Psoas muscle (tissue), 8 donors: Measurements from ENCODE around the gene EPHA4. TPM values are rescaled to one million over a fixed set of nuclear protein-coding genes. Genes with fewer than 3 reads are reported as not detected.

Experiments
- ATAC-seq, 4 donors: fragments of 200-7000 bp; cut with Tn5 transposase; one replicate each; pipeline ENCODE4 v1.9.1; 2020; ENCODE audit warnings: moderate library complexity in 3 of 4, mild to moderate bottlenecking in 2 of 4
- DNase-seq, 2 donors: peaks; one replicate each; pipeline ENCODE4 v3.0.0-alpha.2; 2020
- H3K27ac ChIP-seq: fragments of 200-600 bp; one replicate; pipeline ENCODE4 v1.8.0; 2022
- H3K27me3 ChIP-seq, 3 donors: fragments of 200-600 bp in 1 of 3; one replicate each; pipeline versions ENCODE4 v1.6.1 to v1.8.0; 2013 to 2022; ENCODE audit warnings: low read length in 2 of 3, mild to moderate bottlenecking in 2 of 3, moderate library complexity in 1 of 3; ENCODE audit not compliant: insufficient read depth in 3 of 3
- H3K36me3 ChIP-seq, 2 donors: fragments of 200-600 bp in 1 of 2; one replicate each; pipeline versions ENCODE4 v1.6.1 to v1.8.0; 2013 to 2022; ENCODE audit warnings: low read depth in 1 of 2, mild to moderate bottlenecking in 1 of 2, moderate library complexity in 1 of 2; ENCODE audit not compliant: insufficient read depth in 1 of 2
- H3K4me1 ChIP-seq: fragments of 200-600 bp; one replicate; pipeline ENCODE4 v1.8.0; 2022
- H3K4me3 ChIP-seq: fragments of 200-600 bp; one replicate; pipeline ENCODE4 v1.8.0; 2022; ENCODE audit warnings: mild to moderate bottlenecking
- H3K9me3 ChIP-seq: fragments of 200-600 bp; one replicate; pipeline ENCODE4 v1.8.0; 2022
- WGBS, 3 donors: extraction: QIAGEN DNeasy Blood & Tissue Kit; methylation state at CpG; one replicate each; pipeline versions ENCODE4 v1.1.6 to v1.1.7; 2013; 5-methylcytosine and 5-hydroxymethylcytosine counted together
- intact Hi-C, 2 donors: fragments of 100-400 bp; cut with DNase I; formaldehyde crosslinking; loops; one replicate each; pipeline versions ENCODE4 v1.11.0 to v1.14.2; 2022
- polyA plus RNA-seq, 3 donors: library from polyadenylated mRNA; stranded (reverse); fragments of 200-250 nt; gene quantifications; one replicate each; pipeline ENCODE4 v1.2.3, GENCODE V29; 2013
- total RNA-seq, 4 donors: library from RNA; stranded (reverse); fragmentation: NEBNext Ultra II Directional in 2 of 4; extraction: Animal tissue kit (Norgen Biotek cat#: 25700) in 2 of 4; gene quantifications; one replicate each; pipeline versions ENCODE4 v1.2.1 to v1.2.4, GENCODE V29; 2021 to 2023
- TF ChIP-seq, protein P1 (sequence below): fragments of 200-600 bp; IDR thresholded peaks from one replicate; pipeline ENCODE4 v1.8.0; 2022; ENCODE audit warnings: antibody characterized with exemption
- donor health status: healthy with polysubstance abuse.
- donor health status: DM: no; HTN: no; CAD: no; lungs with moderate emphysema.
- donor health status: Bipolar disorder and iron deficiency.
- donor health status: healthy.
- donor health status: DM: yes; HTN: yes; CAD: no.
- donor health status: DM: no; HTN: no; CAD: no.
- donor health status: DM: no; HTN: no; CAD: no.
- donor health status: DM: yes; HTN: yes; CAD: no.

EPHA4 gene
- total and polyA plus RNA-seq, 7 donors: 0.76 to 6.3 (median 3.8) TPM

DNA sequence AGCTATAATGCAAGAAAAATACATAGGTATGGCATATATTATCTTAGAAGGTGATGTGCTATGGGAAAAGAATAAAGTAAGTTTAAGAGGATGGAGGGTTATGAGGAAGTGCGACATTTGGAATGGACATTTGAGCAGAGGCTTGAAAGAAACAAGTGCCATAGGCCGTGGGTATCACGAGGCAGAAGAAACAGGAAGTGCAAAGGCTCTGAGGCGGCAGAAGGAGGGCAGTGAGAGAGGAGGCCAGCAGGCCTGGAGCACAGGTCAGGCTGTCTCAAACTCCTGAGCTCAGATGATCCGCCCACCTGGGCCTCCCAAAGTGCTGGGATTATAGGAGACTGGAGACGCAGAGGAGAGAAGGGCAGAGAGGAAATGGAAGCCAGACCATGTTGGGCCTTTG lies 40.7 kb upstream of the EPHA4 start:
- peaks cover 0 to 3% (median 0%) of the 10 kb centered on the region in 3 donors for H3K27me3 ChIP-seq
- DNase-seq: no peak
- no peak for ATAC-seq
- H3K27ac ChIP-seq: no peak overlapping the region
- H3K4me1 ChIP-seq: no peaks in the 10 kb centered on the region
- intact Hi-C loops: no loop called here
- H3K9me3 ChIP-seq: no peaks in the 10 kb centered on the region
- 87 to 90% (median 89%) methylated on average over 6 of the region's 6 CpGs for WGBS, 3 donors
- TF ChIP-seq, protein P1, sequence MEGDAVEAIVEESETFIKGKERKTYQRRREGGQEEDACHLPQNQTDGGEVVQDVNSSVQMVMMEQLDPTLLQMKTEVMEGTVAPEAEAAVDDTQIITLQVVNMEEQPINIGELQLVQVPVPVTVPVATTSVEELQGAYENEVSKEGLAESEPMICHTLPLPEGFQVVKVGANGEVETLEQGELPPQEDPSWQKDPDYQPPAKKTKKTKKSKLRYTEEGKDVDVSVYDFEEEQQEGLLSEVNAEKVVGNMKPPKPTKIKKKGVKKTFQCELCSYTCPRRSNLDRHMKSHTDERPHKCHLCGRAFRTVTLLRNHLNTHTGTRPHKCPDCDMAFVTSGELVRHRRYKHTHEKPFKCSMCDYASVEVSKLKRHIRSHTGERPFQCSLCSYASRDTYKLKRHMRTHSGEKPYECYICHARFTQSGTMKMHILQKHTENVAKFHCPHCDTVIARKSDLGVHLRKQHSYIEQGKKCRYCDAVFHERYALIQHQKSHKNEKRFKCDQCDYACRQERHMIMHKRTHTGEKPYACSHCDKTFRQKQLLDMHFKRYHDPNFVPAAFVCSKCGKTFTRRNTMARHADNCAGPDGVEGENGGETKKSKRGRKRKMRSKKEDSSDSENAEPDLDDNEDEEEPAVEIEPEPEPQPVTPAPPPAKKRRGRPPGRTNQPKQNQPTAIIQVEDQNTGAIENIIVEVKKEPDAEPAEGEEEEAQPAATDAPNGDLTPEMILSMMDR: no peak
- H3K36me3 ChIP-seq: no peaks in the 10 kb centered on the region
- no peak overlapping the region for H3K4me3 ChIP-seq

DNA sequence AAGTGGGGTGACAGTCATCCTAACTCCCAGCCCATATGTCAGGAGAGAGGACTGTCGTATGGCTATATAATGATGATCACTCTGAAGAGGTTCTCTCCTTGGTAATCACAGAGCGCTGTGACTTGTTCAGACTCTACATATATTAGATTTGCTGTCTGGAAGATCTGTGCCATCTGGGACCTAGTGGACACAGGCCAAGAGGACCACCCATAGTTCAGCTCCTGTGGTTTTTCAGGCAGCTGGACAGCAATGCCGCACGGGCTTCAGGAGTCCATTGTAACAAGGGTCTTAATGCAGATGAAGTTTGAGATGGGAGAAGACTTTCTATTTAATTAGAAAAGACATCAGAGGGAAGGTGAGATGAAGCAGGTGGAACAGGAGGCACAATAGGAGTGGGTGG lies 40.1 kb upstream of the EPHA4 start:
- WGBS, 3 donors: 39 to 60% (median 52%) methylated on average over 4 of the region's 4 CpGs

DNA sequence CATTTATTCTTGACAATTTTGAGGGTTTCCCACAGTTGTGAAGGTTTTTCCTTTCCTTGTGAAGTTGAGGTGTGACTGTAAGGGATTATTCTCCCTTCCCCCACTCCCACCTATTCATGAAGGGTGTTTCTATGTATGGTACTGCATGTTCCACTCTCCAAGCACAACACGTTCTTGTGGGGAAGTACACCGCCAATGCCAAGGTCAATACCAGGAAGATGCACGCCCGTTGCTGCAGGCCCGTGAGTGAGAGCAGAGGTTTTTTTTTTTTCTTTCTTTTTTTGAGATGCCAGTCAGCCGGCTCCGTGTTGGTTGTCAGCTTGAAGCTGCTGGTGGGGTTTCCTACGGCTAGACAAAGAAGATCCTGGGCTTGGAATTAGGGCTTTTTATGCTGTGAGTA lies 38.6 kb upstream of the EPHA4 start:
- no peaks in the 10 kb centered on the region for H3K4me1 ChIP-seq
- DNase-seq (no peak), ATAC-seq (no peak)
- no peak overlapping the region for H3K4me3 ChIP-seq
- no peaks in the 10 kb centered on the region for H3K27me3 ChIP-seq
- no peaks in the 10 kb centered on the region for H3K36me3 ChIP-seq
- intact Hi-C loops: no loop called here
- H3K9me3 ChIP-seq: no peaks in the 10 kb centered on the region
- TF ChIP-seq, protein P1: no peak
- H3K27ac ChIP-seq: no peak overlapping the region
- 61 to 65% (median 62%) methylated on average over 8 of the region's 8 CpGs for WGBS, 3 donors

More for the DNA sequence above, 40.1 kb upstream of the EPHA4 start:
- ATAC-seq (no peak), DNase-seq (no peak)
- TF ChIP-seq, protein P1: no peak
- Histone ChIP-seq H3K27me3 (peaks cover 0 to 3% (median 0%) of the 10 kb centered on the region in 3 donors), H3K27ac (no peak overlapping the region), H3K4me3 (no peak overlapping the region), H3K4me1 (no peaks in the 10 kb centered on the region), H3K36me3 (no peaks in the 10 kb centered on the region), H3K9me3 (no peaks in the 10 kb centered on the region)
- intact Hi-C loops: no loop called here

DNA sequence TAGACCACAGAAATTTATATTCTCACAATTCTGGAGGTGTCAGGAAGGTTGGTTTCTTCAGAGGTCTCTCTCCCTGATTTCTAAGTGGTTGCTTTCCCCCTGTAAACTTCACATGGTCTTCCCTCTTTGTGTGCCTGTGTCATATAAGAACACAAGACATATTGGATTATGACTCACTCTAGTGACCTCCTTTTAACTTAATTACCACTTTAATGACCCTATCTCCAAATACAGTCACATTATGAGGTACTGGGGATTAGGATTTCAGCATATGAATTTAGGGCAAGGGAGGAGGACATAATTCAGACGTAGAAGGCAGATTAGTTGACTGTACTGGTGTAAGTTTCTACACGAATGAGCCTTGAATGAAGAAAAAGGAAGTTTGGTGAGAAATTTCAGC lies 38.2 kb upstream of the EPHA4 start:
- Histone ChIP-seq H3K27me3 (no peaks in the 10 kb centered on the region), H3K4me1 (no peaks in the 10 kb centered on the region), H3K36me3 (no peaks in the 10 kb centered on the region), H3K27ac (no peak overlapping the region), H3K4me3 (no peak overlapping the region), H3K9me3 (no peaks in the 10 kb centered on the region)
- TF ChIP-seq, protein P1: no peak
- 48 to 54% (median 48%) methylated on average over 2 of the region's 2 CpGs for WGBS, 3 donors
- ATAC-seq (no peak), DNase-seq (no peak)
- intact Hi-C loops: no loop called here

DNA sequence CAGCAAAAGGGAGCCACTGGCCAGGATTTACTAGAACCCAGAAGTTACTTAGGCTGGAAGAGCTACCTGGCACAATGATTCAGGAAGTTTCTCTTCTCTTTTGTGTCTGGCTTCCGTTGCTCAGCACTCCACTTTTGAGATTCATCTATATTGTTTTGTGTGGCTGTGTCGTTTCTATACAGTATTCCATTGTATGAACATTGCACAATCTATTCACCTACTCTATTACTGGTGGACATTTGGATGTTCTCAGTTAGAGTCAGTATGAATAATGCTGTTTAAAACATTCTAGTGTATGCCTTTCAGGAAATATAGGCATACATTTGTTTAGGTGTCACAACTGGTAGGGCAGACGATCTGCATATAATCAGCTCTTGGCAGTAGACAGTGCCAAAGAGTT lies 36.3 kb upstream of the EPHA4 start:
- DNase-seq (no peak), ATAC-seq (no peak)
- 72 to 84% (median 73%) methylated on average over 3 of the region's 3 CpGs for WGBS, 3 donors
- Histone ChIP-seq H3K4me3 (no peak overlapping the region), H3K4me1 (no peaks in the 10 kb centered on the region), H3K9me3 (no peaks in the 10 kb centered on the region), H3K27me3 (no peaks in the 10 kb centered on the region), H3K27ac (no peak overlapping the region), H3K36me3 (no peaks in the 10 kb centered on the region)
- TF ChIP-seq, protein P1: no peak
- intact Hi-C loops: no loop called here
